GM23248 (cell line): ENCODE results near the gene CD1C. TPM values are rescaled to one million over a fixed set of nuclear protein-coding genes. Genes with fewer than 3 reads are reported as not detected.
"Not testable (repeated sequence)": the region's sequence is repeated elsewhere in the genome, so short reads cannot be mapped to it uniquely, and the experiment has no call there.

Experiments
- DNase-seq: peaks from one replicate; pipeline ENCODE4 v3.0.0-alpha.2; 2015
- H2AFZ ChIP-seq: fragments of 200-600 bp; sonication (generic); 2 replicates; pipeline ENCODE4 v1.6.1; 2016; ENCODE audit warnings: antibody characterized with exemption
- H3F3A ChIP-seq: fragments of 200-600 bp; sonication (generic); 2 replicates; pipeline ENCODE4 v1.6.1; 2016; ENCODE audit warnings: mild to moderate bottlenecking, antibody characterized with exemption, mixed run types; ENCODE audit not compliant: insufficient read depth
- H3K27ac ChIP-seq: fragments of 200-600 bp; sonication (generic); 2 replicates; pipeline ENCODE4 v1.5.1; 2016; ENCODE audit warnings: mild to moderate bottlenecking
- H3K27me3 ChIP-seq: fragments of 200-600 bp; sonication (generic); replicated peaks from 2 replicates; pipeline ENCODE4 v1.6.1; 2016; ENCODE audit warnings: mild to moderate bottlenecking; ENCODE audit not compliant: insufficient read depth
- H3K36me3 ChIP-seq: fragments of 200-600 bp; sonication (generic); 2 replicates; pipeline ENCODE4 v1.6.1; 2016; ENCODE audit warnings: low read depth, mild to moderate bottlenecking
- H3K4me1 ChIP-seq: fragments of 200-600 bp; sonication (generic); 2 replicates; pipeline ENCODE4 v1.6.1; 2016; ENCODE audit warnings: mild to moderate bottlenecking; ENCODE audit not compliant: insufficient read depth
- H3K4me2 ChIP-seq: fragments of 200-600 bp; sonication (generic); one replicate; pipeline ENCODE4 v1.6.1; 2016; ENCODE audit warnings: mild to moderate bottlenecking; ENCODE audit not compliant: unreplicated experiment
- H3K4me3 ChIP-seq: fragments of 200-600 bp; sonication (generic); 2 replicates; pipeline ENCODE4 v1.5.1; 2016; ENCODE audit warnings: mild to moderate bottlenecking
- H3K79me2 ChIP-seq: fragments of 200-600 bp; sonication (generic); 2 replicates; pipeline ENCODE4 v1.6.1; 2016; ENCODE audit warnings: mild to moderate bottlenecking; ENCODE audit not compliant: insufficient read depth
- H3K9ac ChIP-seq: fragments of 200-600 bp; sonication (generic); 2 replicates; pipeline ENCODE4 v1.6.1; 2016; ENCODE audit warnings: mild to moderate bottlenecking
- H3K9me2 ChIP-seq: fragments of 200-600 bp; sonication (generic); 2 replicates; pipeline ENCODE4 v1.6.1; 2016; ENCODE audit warnings: mixed run types, mild to moderate bottlenecking, moderate library complexity; ENCODE audit not compliant: insufficient read depth
- H3K9me3 ChIP-seq: fragments of 200-600 bp; sonication (generic); one replicate; pipeline ENCODE4 v1.6.1; 2017; ENCODE audit warnings: low read depth
- H4K20me1 ChIP-seq: fragments of 200-600 bp; sonication (generic); 2 replicates; pipeline ENCODE4 v1.6.0; 2016; ENCODE audit not compliant: insufficient read depth
- EZH2 ChIP-seq: fragments of 200-600 bp; sonication (generic); IDR thresholded peaks from 2 replicates; pipeline ENCODE4 v1.6.1; 2018; ENCODE audit warnings: antibody characterized with exemption, mild to moderate bottlenecking; ENCODE audit not compliant: insufficient read depth, poor library complexity, severe bottlenecking
- EZH2phosphoT487 ChIP-seq: fragments of 200-600 bp; sonication (generic); IDR thresholded peaks from 2 replicates; pipeline ENCODE4 v1.6.1; 2018; ENCODE audit warnings: antibody characterized with exemption, moderate library complexity, mild to moderate bottlenecking, low read depth; ENCODE audit not compliant: insufficient read depth
- WGBS, 2 experiments: methylation state at CpG; one replicate each; pipeline ENCODE4 v1.1.6; 2015 to 2017; ENCODE audit warnings: low lambda C conversion rate in 2 of 2, low coverage in 1 of 2; ENCODE audit errors: missing lambda C conversion rate in 2 of 2; 5-methylcytosine and 5-hydroxymethylcytosine counted together
- in situ Hi-C: fragments of 300-500 bp; cut with MboI; formaldehyde crosslinking; loops from 2 replicates; pipeline ENCODE4 v1.15.0; 2020
- polyA plus RNA-seq: library from polyadenylated mRNA; unstranded; fragments of >200 nt; fragmentation: Nextera tagmentation; extraction: Ambion mirVana; gene quantifications from 2 replicates; pipeline ENCODE4 v1.2.1, GENCODE V29; 2016
- total RNA-seq: library from RNA; depleted of rRNA; stranded (reverse); fragments of >200 nt; shearing (Covaris generic); gene quantifications from 2 replicates; pipeline ENCODE4 v1.2.3, GENCODE V29; 2014

The CD1C gene
- total and polyA plus RNA-seq, 2 experiments from 2014 or later: not detected

DNA sequence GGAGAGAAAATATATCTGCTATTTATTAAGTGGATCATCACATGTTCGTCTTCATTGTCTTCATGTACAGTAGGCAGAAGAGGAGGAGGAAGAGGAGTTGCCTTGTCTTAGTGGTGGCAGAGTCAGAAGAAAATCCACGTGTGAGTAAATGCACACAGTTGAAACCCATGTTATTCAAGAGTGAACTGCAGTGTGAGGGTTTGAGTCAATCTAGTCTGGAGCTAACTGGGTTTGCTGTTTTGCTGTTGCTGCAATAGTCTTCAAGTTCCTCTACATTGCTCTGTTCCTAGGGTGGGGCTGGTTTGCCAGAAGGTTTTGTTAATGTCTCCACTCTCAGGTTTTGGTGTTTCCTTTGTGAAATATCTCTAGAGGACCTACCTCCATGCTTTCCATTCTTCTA lies 38.6 kb upstream of the CD1C start:
- 15 to 16% methylated on average over 2 of the region's 2 CpGs for WGBS, 2 experiments

DNA sequence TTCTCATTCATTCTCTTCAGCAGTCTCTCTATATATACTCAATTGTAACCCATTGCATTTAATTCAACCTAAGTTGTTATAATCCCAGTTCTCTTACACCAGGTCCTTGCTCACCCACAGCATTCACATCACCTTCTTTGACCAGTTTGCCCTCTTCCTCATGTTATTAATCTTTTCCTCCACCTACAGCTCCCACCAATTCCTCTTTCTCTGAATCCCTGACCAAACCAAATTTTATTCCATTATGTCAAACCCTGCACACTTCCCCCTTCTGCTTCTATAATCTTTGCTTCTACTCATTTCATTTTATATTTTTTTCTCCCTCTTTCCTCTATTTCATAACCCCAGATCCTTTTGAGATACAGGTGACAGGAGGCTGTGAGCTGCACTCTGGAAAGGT lies 34.1 kb upstream of the CD1C start:
- no peak overlapping the region for H3K9ac ChIP-seq
- H4K20me1 ChIP-seq: no peaks in the 10 kb centered on the region
- H3K4me2 ChIP-seq: no peak overlapping the region
- no peak overlapping the region for H3K4me3 ChIP-seq
- in situ Hi-C loops: no loop called here
- no peaks in the 10 kb centered on the region for H3F3A ChIP-seq
- H3K4me1 ChIP-seq: no peaks in the 10 kb centered on the region
- no peaks in the 10 kb centered on the region; the same call in 1 of the 2 replicates for H3K9me2 ChIP-seq
- H2AFZ ChIP-seq: no peak overlapping the region
- TF ChIP-seq EZH2phosphoT487: no peak
- TF ChIP-seq EZH2: no peak
- no peak for DNase-seq
- H3K36me3 ChIP-seq: no peaks in the 10 kb centered on the region
- no peak overlapping the region for H3K27ac ChIP-seq
- H3K27me3 ChIP-seq: no peaks in the 10 kb centered on the region
- no peaks in the 10 kb centered on the region for H3K79me2 ChIP-seq
- H3K9me3 ChIP-seq: no peaks in the 10 kb centered on the region

More for the DNA sequence above, 38.6 kb upstream of the CD1C start:
- Histone ChIP-seq H3K79me2 (no peaks in the 10 kb centered on the region), H3K9ac (no peak overlapping the region), H3K4me3 (no peak overlapping the region), H3K9me3 (no peaks in the 10 kb centered on the region), H3K4me1 (no peaks in the 10 kb centered on the region), H4K20me1 (no peaks in the 10 kb centered on the region), H3F3A (no peaks in the 10 kb centered on the region), H3K27ac (no peak overlapping the region), H2AFZ (no peak overlapping the region), H3K27me3 (no peaks in the 10 kb centered on the region), H3K9me2 (no peaks in the 10 kb centered on the region), H3K4me2 (no peak overlapping the region), H3K36me3 (no peaks in the 10 kb centered on the region)
- no peak for TF ChIP-seq EZH2phosphoT487
- no peak for TF ChIP-seq EZH2
- no peak for DNase-seq
- in situ Hi-C loops: no loop called here

DNA sequence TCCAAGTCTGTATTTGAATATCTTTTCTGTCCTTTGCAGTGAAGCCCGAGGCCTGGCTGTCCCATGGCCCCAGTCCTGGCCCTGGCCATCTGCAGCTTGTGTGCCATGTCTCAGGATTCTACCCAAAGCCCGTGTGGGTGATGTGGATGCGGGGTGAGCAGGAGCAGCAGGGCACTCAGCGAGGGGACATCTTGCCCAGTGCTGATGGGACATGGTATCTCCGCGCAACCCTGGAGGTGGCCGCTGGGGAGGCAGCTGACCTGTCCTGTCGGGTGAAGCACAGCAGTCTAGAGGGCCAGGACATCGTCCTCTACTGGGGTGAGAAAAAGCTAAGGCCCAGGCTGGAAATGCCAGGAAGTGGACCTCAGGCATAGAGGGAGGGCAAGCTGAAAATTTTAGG lies 33.0 kb upstream of the CD1C start:
- H3K79me2 ChIP-seq, in situ Hi-C loops, H3K27me3 ChIP-seq, H3K36me3 ChIP-seq, H2AFZ ChIP-seq, H3K9ac ChIP-seq, H3K4me1 ChIP-seq, H3K27ac ChIP-seq, H3F3A ChIP-seq, DNase-seq, H3K9me3 ChIP-seq, H3K4me3 ChIP-seq, H3K9me2 ChIP-seq, H3K4me2 ChIP-seq, H4K20me1 ChIP-seq: not testable (repeated sequence)
- WGBS, 2 experiments: 29 to 35% methylated on average over 9 of the region's 9 CpGs

DNA sequence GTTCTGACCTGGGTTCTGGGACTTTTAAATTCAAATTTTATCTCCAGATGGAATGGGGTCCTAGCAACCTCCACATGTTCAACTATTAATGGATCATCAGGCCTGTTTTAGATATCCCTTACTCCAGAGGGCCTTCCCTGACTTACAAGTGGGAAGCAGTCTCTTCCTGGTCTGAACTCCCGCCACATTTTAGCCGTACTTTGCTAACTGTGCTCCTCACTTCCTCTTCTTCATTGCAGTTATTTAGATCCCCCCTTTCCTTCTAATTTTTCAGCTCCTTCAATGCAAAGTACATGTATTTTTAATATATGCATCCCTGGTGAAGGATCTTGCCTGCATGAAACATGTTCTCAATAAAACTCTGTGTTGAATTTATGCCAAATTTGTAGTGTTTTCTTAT lies 31.8 kb upstream of the CD1C start:
- no peak overlapping the region for H3K4me3 ChIP-seq
- 0 to 3% methylated on average over 2 of the region's 2 CpGs for WGBS, 2 experiments
- H3K9me3 ChIP-seq: no peaks in the 10 kb centered on the region

DNA sequence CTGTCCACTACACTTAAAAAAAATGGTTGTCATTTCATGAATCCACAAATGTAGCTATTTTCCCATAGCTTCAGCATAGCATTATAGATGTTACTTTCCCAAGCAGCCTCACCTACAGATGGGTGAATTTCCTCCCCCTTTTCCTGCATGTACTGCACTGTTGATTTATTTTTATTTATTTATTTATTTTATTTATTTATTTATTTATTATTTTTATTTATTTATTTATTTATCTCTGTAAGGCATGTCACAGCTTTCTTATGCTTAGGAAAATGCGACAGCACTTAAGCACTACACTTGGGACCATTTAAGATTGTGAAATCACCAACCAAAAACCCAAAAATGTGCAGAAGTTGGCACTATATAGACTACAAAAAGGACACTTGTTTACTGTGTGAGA lies 30.6 kb upstream of the CD1C start:
- 13 to 14% methylated on average over 1 of the region's 1 CpG for WGBS, 2 experiments
- TF ChIP-seq EZH2phosphoT487: no peak
- TF ChIP-seq EZH2: no peak
- Histone ChIP-seq H3K4me1 (no peaks in the 10 kb centered on the region), H2AFZ (no peak overlapping the region), H3K79me2 (no peaks in the 10 kb centered on the region), H3K4me2 (no peak overlapping the region), H3K9me2 (no peaks in the 10 kb centered on the region; the same call in 1 of the 2 replicates), H3K9ac (no peak overlapping the region), H3K4me3 (no peak overlapping the region), H3K9me3 (no peaks in the 10 kb centered on the region), H3K36me3 (no peaks in the 10 kb centered on the region), H3K27ac (no peak overlapping the region), H3F3A (no peaks in the 10 kb centered on the region), H4K20me1 (no peaks in the 10 kb centered on the region), H3K27me3 (no peaks in the 10 kb centered on the region)
- no peak for DNase-seq
- in situ Hi-C loops: no loop called here

More for the DNA sequence above, 31.8 kb upstream of the CD1C start:
- TF ChIP-seq EZH2phosphoT487 (no peak), EZH2 (no peak)
- H3K4me1 ChIP-seq: no peaks in the 10 kb centered on the region
- no peaks in the 10 kb centered on the region for H3K79me2 ChIP-seq
- H3K9me2 ChIP-seq: no peaks in the 10 kb centered on the region; the same call in 1 of the 2 replicates
- no peaks in the 10 kb centered on the region for H3K27me3 ChIP-seq
- H3K9ac ChIP-seq: no peak overlapping the region
- H3K36me3 ChIP-seq: no peaks in the 10 kb centered on the region
- no peaks in the 10 kb centered on the region for H4K20me1 ChIP-seq
- no peaks in the 10 kb centered on the region for H3F3A ChIP-seq
- H3K27ac ChIP-seq: no peak overlapping the region
- no peak overlapping the region for H3K4me2 ChIP-seq
- DNase-seq: no peak
- in situ Hi-C loops: no loop called here
- no peak overlapping the region for H2AFZ ChIP-seq
